Fibroblast of skin of right quadriceps (primary cell): ENCODE data around the gene NAV2.

ENCODE experiments used
- DNase-seq: peaks from one replicate; pipeline ENCODE4 v3.0.0-alpha.2; 2013

NAV2 gene

GRCh38 chr11:19812096-19812495 lies 99.5 kb downstream of the NAV2 start:
- DNase-seq, result no peak

- no peak for DNase-seq
These were observed 100.1 kb downstream of the NAV2 start for GRCh38 chr11:19812710-19813109.

GRCh38 chr11:19813158-19813879 lies 100.7 kb downstream of the NAV2 start:
- DNase-seq, result no peak

GRCh38 chr11:19814421-19814820 lies 101.8 kb downstream of the NAV2 start:
- no peak for DNase-seq

GRCh38 chr11:19816040-19816439 lies 103.4 kb downstream of the NAV2 start:
- DNase-seq, result no peak

- DNase-seq, result no peak
These were observed 104.2 kb downstream of the NAV2 start for GRCh38 chr11:19816817-19817216.

GRCh38 chr11:19817265-19817851 lies 104.7 kb downstream of the NAV2 start:
- no peak for DNase-seq

GRCh38 chr11:19817870-19818269 lies 105.2 kb downstream of the NAV2 start:
- no peak for DNase-seq

- DNase-seq, result no peak
These were observed 106.0 kb downstream of the NAV2 start for GRCh38 chr11:19818619-19819018.

GRCh38 chr11:19819148-19819547 lies 106.5 kb downstream of the NAV2 start:
- DNase-seq, result no peak

- DNase-seq, result peak; percentile 41
These were observed 107.5 kb downstream of the NAV2 start for GRCh38 chr11:19820100-19820499.

GRCh38 chr11:19821412-19821875 lies 108.8 kb downstream of the NAV2 start:
- DNase-seq, result no peak

GRCh38 chr11:19821993-19822392 lies 109.4 kb downstream of the NAV2 start:
- DNase-seq, result no peak

GRCh38 chr11:19822531-19822930 lies 109.9 kb downstream of the NAV2 start:
- DNase-seq, result no peak

GRCh38 chr11:19826606-19827005 lies 114.0 kb downstream of the NAV2 start:
- no peak for DNase-seq

GRCh38 chr11:19827399-19828135 lies 114.9 kb downstream of the NAV2 start:
- no peak for DNase-seq

GRCh38 chr11:19828382-19829108 lies 115.9 kb downstream of the NAV2 start:
- no peak for DNase-seq

- no peak for DNase-seq
These were observed 116.6 kb downstream of the NAV2 start for GRCh38 chr11:19829109-19829837.

GRCh38 chr11:19832086-19832750 lies 119.6 kb downstream of the NAV2 start:
- no peak for DNase-seq

- DNase-seq, result no peak
These were observed 120.3 kb downstream of the NAV2 start for GRCh38 chr11:19832901-19833300.

GRCh38 chr11:19834771-19835170 lies 122.1 kb downstream of the NAV2 start:
- DNase-seq, result no peak

- no peak for DNase-seq
These were observed 124.0 kb downstream of the NAV2 start for GRCh38 chr11:19836666-19837065.
